ENCODE measurements around the gene COG2.
A peak's percentile ranks its signal among the peaks of the same experiment; 100 is the strongest.

The COG2 gene

DNA sequence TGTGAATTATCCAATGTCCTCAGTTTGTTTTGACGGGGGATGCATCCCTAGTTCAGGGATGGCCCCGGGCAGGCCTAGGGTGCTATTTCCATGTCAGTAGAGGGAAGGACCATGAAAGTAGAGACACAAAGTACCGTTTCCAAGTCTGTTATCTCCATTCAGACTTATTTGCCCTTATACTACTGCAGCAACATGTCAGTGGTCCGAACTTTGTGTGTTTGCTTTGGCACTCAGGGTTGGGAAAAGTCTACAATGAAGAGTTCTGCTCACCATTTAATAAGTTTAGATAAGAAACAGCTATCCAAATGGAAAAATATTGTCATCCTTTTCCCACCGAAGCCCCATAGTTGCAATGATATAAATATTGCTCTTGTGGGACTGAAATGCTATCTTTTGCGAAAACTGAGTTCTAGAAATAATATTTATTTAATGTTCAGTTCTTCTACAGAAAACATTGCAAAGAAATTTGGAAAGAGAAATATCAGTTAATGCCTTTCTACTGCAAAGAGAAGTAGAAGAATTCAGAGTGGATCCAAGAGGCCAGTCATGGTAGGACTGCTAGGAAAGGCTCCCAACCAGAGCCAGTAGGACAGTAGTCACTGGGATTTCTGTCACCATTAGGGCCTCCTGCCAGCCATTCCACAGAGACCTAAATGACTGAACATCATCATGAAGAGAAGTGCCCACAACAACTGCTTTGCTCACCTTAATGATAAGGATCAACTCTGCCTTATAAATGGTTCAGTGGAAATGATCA lies 83.2 kb downstream of the COG2 start:
- Histone ChIP-seq H3K4me3 (ENCODE audit: low read depth in 1 of 2, low read length in 2 of 2) (no peak overlapping the region), H3K27ac (ENCODE audit: low read length) (no peak overlapping the region), H3K27me3 (ENCODE audit: low read depth, low read length) (no peaks in the 10 kb centered on the region), H3K36me3 (ENCODE audit: control insufficient read depth in 1 of 2, insufficient read depth in 2 of 2, low read length in 2 of 2) (no peaks in the 10 kb centered on the region), H3K9me3 (ENCODE audit: control insufficient read depth in 1 of 2, low read length in 2 of 2) (no peaks in the 10 kb centered on the region), H3K4me1 (ENCODE audit: control insufficient read depth in 1 of 2, insufficient read depth in 2 of 2, low read length in 2 of 2) (no peaks in the 10 kb centered on the region)

DNA sequence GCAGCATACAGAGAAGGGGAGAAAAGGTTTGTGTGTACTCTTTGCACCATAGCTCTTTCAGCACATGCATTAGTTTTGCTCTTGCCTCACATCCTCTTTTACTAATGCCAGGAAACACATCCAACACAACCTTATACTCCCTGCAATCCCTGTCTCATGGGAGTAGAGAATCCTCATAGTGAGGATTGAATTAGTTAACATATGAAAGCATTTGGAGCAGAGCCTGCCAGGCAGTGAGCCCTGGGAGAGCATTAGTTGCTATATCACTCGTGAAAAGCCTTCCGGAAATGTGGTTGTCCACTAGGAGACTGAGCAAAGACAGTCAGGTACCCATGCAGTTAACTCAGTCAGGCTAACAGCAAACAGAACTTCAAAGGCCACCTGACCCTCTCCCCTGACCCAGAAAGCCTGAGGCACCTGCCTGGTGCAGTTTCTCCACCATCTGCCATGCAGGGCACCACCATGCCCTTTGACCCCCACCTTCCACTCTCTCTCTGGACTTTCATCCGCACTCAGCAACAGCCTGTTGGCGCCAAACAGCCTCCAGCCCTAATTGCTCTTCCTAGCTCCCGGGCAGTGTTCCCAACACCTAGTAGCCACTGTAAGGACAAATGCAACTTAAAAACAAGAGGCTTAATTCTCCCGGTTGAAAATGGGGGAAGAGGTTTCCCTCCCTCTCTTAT lies 86.6 kb downstream of the COG2 start:
- Histone ChIP-seq H3K9me3 (ENCODE audit: control insufficient read depth in 1 of 2, low read length in 2 of 2) (no peaks in the 10 kb centered on the region), H3K27ac (ENCODE audit: low read length) (peak overlapping the region; percentile 26), H3K4me3 (ENCODE audit: low read depth in 1 of 2, low read length in 2 of 2) (no peak overlapping the region), H3K27me3 (ENCODE audit: low read depth, low read length) (no peaks in the 10 kb centered on the region), H3K4me1 (ENCODE audit: control insufficient read depth in 1 of 2, insufficient read depth in 2 of 2, low read length in 2 of 2) (peaks cover 0 to 3% of the 10 kb centered on the region in 2 donors), H3K36me3 (ENCODE audit: control insufficient read depth in 1 of 2, insufficient read depth in 2 of 2, low read length in 2 of 2) (no peaks in the 10 kb centered on the region)

DNA sequence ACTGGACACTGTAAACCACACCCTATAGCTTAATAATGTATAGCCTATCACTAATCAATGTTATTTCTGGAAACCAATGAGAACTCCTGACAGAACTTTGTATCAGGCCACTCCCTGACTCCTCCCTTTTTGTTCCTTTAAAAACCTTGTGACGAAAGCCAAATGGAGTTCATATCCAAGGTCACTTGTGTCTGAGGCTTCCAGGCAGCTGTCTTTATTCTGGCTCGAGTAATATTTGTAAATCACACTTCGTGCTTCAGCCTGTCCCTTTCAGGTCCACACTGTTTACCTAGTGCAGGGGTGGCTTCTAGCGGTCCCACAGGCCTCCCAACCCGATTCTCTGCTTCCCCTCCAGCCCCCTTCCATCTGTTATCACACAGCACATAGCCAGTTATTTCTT lies 88.7 kb downstream of the COG2 start:
- Histone ChIP-seq H3K36me3 (ENCODE audit: control insufficient read depth in 1 of 2, insufficient read depth in 2 of 2, low read length in 2 of 2) (no peaks in the 10 kb centered on the region), H3K27ac (ENCODE audit: low read length) (no peak overlapping the region), H3K27me3 (ENCODE audit: low read depth, low read length) (no peaks in the 10 kb centered on the region), H3K4me3 (ENCODE audit: low read depth in 1 of 2, low read length in 2 of 2) (no peak overlapping the region), H3K4me1 (ENCODE audit: control insufficient read depth in 1 of 2, insufficient read depth in 2 of 2, low read length in 2 of 2) (peaks cover 0 to 3% of the 10 kb centered on the region in 2 donors), H3K9me3 (ENCODE audit: control insufficient read depth in 1 of 2, low read length in 2 of 2) (no peaks in the 10 kb centered on the region)

DNA sequence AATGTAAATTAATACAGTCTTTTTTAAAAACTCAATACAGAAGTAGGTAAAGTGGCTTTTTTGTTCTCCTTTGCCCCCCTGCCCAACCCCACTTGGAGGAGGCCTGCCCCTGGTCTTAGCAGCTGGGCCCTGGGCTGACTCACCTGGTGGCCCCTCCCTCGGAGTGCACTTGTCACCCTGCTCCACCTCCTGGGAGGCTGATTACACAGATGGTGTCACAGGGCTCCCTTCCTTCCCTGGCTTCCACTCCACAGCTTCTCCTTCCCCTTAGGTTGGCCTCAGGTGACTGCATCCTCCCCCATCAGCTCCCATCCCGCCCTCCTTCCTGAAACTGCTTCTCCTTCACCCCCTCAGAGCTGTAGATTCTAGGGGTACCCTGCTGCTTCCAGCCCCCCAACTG lies 93.2 kb downstream of the COG2 start:
- H3K4me3 ChIP-seq (ENCODE audit: low read depth in 1 of 2, low read length in 2 of 2) = no peak overlapping the region
- H3K27me3 ChIP-seq (ENCODE audit: low read depth, low read length) = no peaks in the 10 kb centered on the region
- H3K36me3 ChIP-seq (ENCODE audit: control insufficient read depth in 1 of 2, insufficient read depth in 2 of 2, low read length in 2 of 2) = no peaks in the 10 kb centered on the region
- peaks cover 0 to 3% of the 10 kb centered on the region in 2 donors for H3K4me1 ChIP-seq (ENCODE audit: control insufficient read depth in 1 of 2, insufficient read depth in 2 of 2, low read length in 2 of 2)
- no peaks in the 10 kb centered on the region for H3K9me3 ChIP-seq (ENCODE audit: control insufficient read depth in 1 of 2, low read length in 2 of 2)
- no peak overlapping the region for H3K27ac ChIP-seq (ENCODE audit: low read length)

DNA sequence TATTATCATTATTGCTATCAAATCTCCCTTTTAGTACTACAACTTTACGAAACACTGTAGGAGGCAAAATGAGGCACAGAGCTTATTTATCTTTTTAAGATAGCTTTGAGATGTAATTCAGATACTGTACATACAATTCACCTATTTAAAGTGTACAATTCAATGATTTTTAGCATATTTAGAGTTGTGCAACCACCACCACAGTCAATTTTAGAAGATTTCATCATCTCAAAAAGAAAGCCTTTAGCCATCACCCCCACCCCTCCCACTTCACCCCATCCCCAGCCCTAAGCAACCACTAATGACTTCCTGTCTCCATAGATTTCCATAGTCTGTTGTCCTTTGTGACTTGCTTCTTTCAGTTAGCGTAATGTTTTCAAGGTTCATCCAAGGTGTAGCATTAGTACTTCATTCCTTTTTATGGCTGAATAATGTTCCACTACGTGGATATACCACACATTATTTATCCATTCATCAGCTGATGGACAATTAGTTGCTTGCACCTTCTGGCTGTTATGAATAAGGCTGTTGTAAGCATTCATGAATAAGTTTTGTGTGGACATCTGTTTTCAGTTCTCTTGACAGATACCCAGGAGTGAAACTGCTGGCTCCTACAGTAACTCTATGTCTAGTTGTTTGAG lies 95.5 kb downstream of the COG2 start:
- Histone ChIP-seq H3K36me3 (ENCODE audit: control insufficient read depth in 1 of 2, insufficient read depth in 2 of 2, low read length in 2 of 2) (no peaks in the 10 kb centered on the region), H3K4me1 (ENCODE audit: control insufficient read depth in 1 of 2, insufficient read depth in 2 of 2, low read length in 2 of 2) (no peaks in the 10 kb centered on the region), H3K9me3 (ENCODE audit: control insufficient read depth in 1 of 2, low read length in 2 of 2) (no peaks in the 10 kb centered on the region), H3K27me3 (ENCODE audit: low read depth, low read length) (no peaks in the 10 kb centered on the region), H3K27ac (ENCODE audit: low read length) (no peak overlapping the region), H3K4me3 (ENCODE audit: low read depth in 1 of 2, low read length in 2 of 2) (no peak overlapping the region)

DNA sequence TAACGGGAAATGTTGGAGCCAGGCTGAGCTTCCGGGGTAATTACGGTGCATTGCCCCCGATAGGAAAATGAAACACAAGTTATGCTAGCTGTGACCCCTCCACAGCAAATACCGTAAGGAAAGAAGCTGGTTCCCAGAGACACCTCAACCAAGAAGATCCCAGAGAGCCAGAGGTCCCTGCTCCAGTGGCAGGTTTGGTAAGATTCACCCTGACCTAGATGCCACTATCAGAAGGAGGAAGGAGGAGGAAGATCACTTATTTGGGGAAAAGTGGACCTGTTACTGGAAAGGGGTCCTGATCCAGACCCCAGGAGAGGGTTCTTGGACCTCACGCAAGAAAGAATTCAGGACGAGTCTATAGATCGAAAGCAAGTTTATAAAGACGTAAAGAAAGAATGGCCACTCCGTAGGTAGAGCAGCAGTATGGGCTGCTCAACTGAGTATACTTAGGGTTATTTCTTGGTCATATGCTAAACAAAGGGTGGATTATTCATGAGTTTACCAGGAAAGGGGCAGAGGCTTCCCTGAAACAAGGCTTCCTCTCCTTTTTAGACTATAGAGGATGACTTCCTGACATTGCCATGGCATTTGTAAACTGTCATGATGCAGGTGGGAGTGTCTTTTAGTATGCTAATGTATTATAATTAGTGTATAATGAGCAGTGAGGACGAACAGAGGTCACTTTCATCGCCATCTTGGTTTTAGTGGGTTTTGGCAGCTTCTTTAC lies 97.4 kb downstream of the COG2 start:
- Histone ChIP-seq H3K9me3 (ENCODE audit: control insufficient read depth in 1 of 2, low read length in 2 of 2) (no peaks in the 10 kb centered on the region), H3K27ac (ENCODE audit: low read length) (no peak overlapping the region), H3K4me1 (ENCODE audit: control insufficient read depth in 1 of 2, insufficient read depth in 2 of 2, low read length in 2 of 2) (no peaks in the 10 kb centered on the region), H3K36me3 (ENCODE audit: control insufficient read depth in 1 of 2, insufficient read depth in 2 of 2, low read length in 2 of 2) (no peaks in the 10 kb centered on the region), H3K4me3 (ENCODE audit: low read depth in 1 of 2, low read length in 2 of 2) (no peak overlapping the region), H3K27me3 (ENCODE audit: low read depth, low read length) (no peaks in the 10 kb centered on the region)

All from muscle layer of duodenum (tissue), 2 donors.